SJCRH30 (cell line): ENCODE measurements around the gene COL11A2. TPM values are rescaled to one million over a fixed set of nuclear protein-coding genes. Genes with fewer than 3 reads are reported as not detected.

Experiments
- DNase-seq, 2 experiments: peaks; one replicate each; pipeline ENCODE4 v3.0.0-alpha.2; 2015 to 2020
- H3K27ac ChIP-seq: fragments of 250-450 bp; sonication (Bioruptor Pico); 2 replicates; pipeline ENCODE4 v1.5.1; 2020; ENCODE audit warnings: mild to moderate bottlenecking, moderate library complexity
- H3K27me3 ChIP-seq: fragments of 250-450 bp; sonication (Bioruptor Pico); 2 replicates; pipeline ENCODE4 v1.5.1; 2020; ENCODE audit warnings: mild to moderate bottlenecking, moderate library complexity
- H3K36me3 ChIP-seq: fragments of 250-450 bp; sonication (Bioruptor Pico); 2 replicates; pipeline ENCODE4 v1.5.1; 2020; ENCODE audit warnings: mild to moderate bottlenecking, moderate library complexity
- H3K4me1 ChIP-seq: fragments of 250-450 bp; sonication (Bioruptor Pico); 2 replicates; pipeline ENCODE4 v1.5.1; 2020; ENCODE audit warnings: mild to moderate bottlenecking, moderate library complexity
- H3K4me3 ChIP-seq: fragments of 250-450 bp; sonication (Bioruptor Pico); 2 replicates; pipeline ENCODE4 v1.5.1; 2020; ENCODE audit warnings: mild to moderate bottlenecking, moderate library complexity
- H3K9me3 ChIP-seq: fragments of 250-450 bp; sonication (Bioruptor Pico); replicated peaks from 2 replicates; pipeline ENCODE4 v1.5.1; 2020; ENCODE audit warnings: mild to moderate bottlenecking, moderate library complexity
- total RNA-seq: library from RNA; depleted of rRNA; stranded (reverse); fragments of >200 nt; shearing (Covaris generic); gene quantifications from 2 replicates; pipeline ENCODE4 v1.2.3, GENCODE V29; 2014

The COL11A2 gene
- total RNA-seq, 1 experiment from 2014 or later, result 3.8 TPM

GRCh38 chr6:33201935-33202334, 9.7 kb upstream of the COL11A2 start:
- peak overlapping the region; percentile 81 for H3K4me3 ChIP-seq
- no peak overlapping the region for H3K27ac ChIP-seq
- H3K27me3 ChIP-seq, result no peaks in the 10 kb centered on the region
- peaks cover 14% of the 10 kb centered on the region for H3K4me1 ChIP-seq
- no peak for DNase-seq
- H3K9me3 ChIP-seq, result no peaks in the 10 kb centered on the region
- H3K36me3 ChIP-seq, result peaks cover 28% of the 10 kb centered on the region

- H3K9me3 ChIP-seq, result no peaks in the 10 kb centered on the region
- no peaks in the 10 kb centered on the region for H3K27me3 ChIP-seq
- H3K4me3 ChIP-seq, result peak overlapping the region; percentile 81
- H3K27ac ChIP-seq, result peak overlapping the region; percentile 87
- peaks cover 31% of the 10 kb centered on the region for H3K36me3 ChIP-seq
- H3K4me1 ChIP-seq, result peaks cover 9% of the 10 kb centered on the region
- DNase-seq, result no peak
Measured at GRCh38 chr6:33201147-33201545, 8.9 kb upstream of the COL11A2 start.

GRCh38 chr6:33200219-33201146, 8.2 kb upstream of the COL11A2 start, which contains the start of the genes RXRB and SLC39A7:
RXRB (minus strand) TSS chr6:33200665; CDS start chr6:33200476, 189 bp downstream.
SLC39A7 (plus strand) TSS chr6:33200867; CDS start chr6:33201246, 379 bp downstream.
- H3K27ac ChIP-seq, result peak within 1 kb of the TSS; percentile 87
- DNase-seq, result peak; percentile 99 to 100
- H3K4me3 ChIP-seq, result peak within 1 kb of the TSS; percentile 81
- no peaks in the 10 kb centered on the region for H3K9me3 ChIP-seq
- H3K27me3 ChIP-seq, result no peaks in the 10 kb centered on the region
- H3K36me3 ChIP-seq, result peaks cover 36% of the 10 kb centered on the region
- H3K4me1 ChIP-seq, result peaks cover 9% of the 10 kb centered on the region

- Histone ChIP-seq H3K27me3 (no peaks in the 10 kb centered on the region), H3K36me3 (peaks cover 43% of the 10 kb centered on the region), H3K9me3 (no peaks in the 10 kb centered on the region), H3K27ac (peak overlapping the region; percentile 87), H3K4me1 (peaks cover 9% of the 10 kb centered on the region), H3K4me3 (peak overlapping the region; percentile 81)
- peak in 1 of 2 experiments; percentile 73 for DNase-seq
Measured at GRCh38 chr6:33199687-33200218, 7.5 kb upstream of the COL11A2 start.

- H3K36me3 ChIP-seq, result peaks cover 47% of the 10 kb centered on the region
- no peaks in the 10 kb centered on the region for H3K27me3 ChIP-seq
- no peaks in the 10 kb centered on the region for H3K9me3 ChIP-seq
- peaks cover 6% of the 10 kb centered on the region for H3K4me1 ChIP-seq
- no peak overlapping the region for H3K4me3 ChIP-seq
- H3K27ac ChIP-seq, result no peak overlapping the region
- DNase-seq, result no peak
Measured at GRCh38 chr6:33198853-33199436, 6.7 kb upstream of the COL11A2 start.

GRCh38 chr6:33198159-33198852, 6.0 kb upstream of the COL11A2 start:
- no peaks in the 10 kb centered on the region for H3K27me3 ChIP-seq
- no peak for DNase-seq
- peaks cover 40% of the 10 kb centered on the region for H3K36me3 ChIP-seq
- no peak overlapping the region for H3K4me3 ChIP-seq
- peaks cover 6% of the 10 kb centered on the region for H3K4me1 ChIP-seq
- H3K27ac ChIP-seq, result no peak overlapping the region
- no peaks in the 10 kb centered on the region for H3K9me3 ChIP-seq

- no peak overlapping the region for H3K4me3 ChIP-seq
- DNase-seq, result peak; percentile 61 to 82
Measured at GRCh38 chr6:33197431-33198048, 5.3 kb upstream of the COL11A2 start.

GRCh38 chr6:33195304-33196165, 3.3 kb upstream of the COL11A2 start:
- Histone ChIP-seq H3K36me3 (peaks cover 25% of the 10 kb centered on the region), H3K27ac (no peak overlapping the region), H3K9me3 (no peaks in the 10 kb centered on the region), H3K4me3 (no peak overlapping the region), H3K27me3 (no peaks in the 10 kb centered on the region), H3K4me1 (peaks cover 18% of the 10 kb centered on the region)
- no peak for DNase-seq

More at GRCh38 chr6:33197431-33198048, 5.3 kb upstream of the COL11A2 start:
- Histone ChIP-seq H3K36me3 (peaks cover 33% of the 10 kb centered on the region), H3K9me3 (no peaks in the 10 kb centered on the region), H3K27ac (no peak overlapping the region), H3K4me1 (peaks cover 10% of the 10 kb centered on the region), H3K27me3 (no peaks in the 10 kb centered on the region)

GRCh38 chr6:33194431-33194979, 2.2 kb upstream of the COL11A2 start:
- Histone ChIP-seq H3K27me3 (no peaks in the 10 kb centered on the region), H3K27ac (no peak overlapping the region), H3K4me3 (no peak overlapping the region), H3K4me1 (peaks cover 18% of the 10 kb centered on the region), H3K9me3 (no peaks in the 10 kb centered on the region), H3K36me3 (peaks cover 25% of the 10 kb centered on the region)
- DNase-seq, result no peak

GRCh38 chr6:33193619-33194018, 1.4 kb upstream of the COL11A2 start:
- Histone ChIP-seq H3K4me3 (no peak overlapping the region), H3K27me3 (no peaks in the 10 kb centered on the region), H3K4me1 (peaks cover 18% of the 10 kb centered on the region), H3K27ac (no peak overlapping the region), H3K36me3 (peaks cover 25% of the 10 kb centered on the region), H3K9me3 (no peaks in the 10 kb centered on the region)
- no peak for DNase-seq

- Histone ChIP-seq H3K4me1 (peaks cover 18% of the 10 kb centered on the region), H3K9me3 (no peaks in the 10 kb centered on the region), H3K4me3 (peak overlapping the region; percentile 14; the same call in 1 of the 2 replicates), H3K36me3 (peaks cover 25% of the 10 kb centered on the region), H3K27ac (peak overlapping the region; percentile 29; the same call in 1 of the 2 replicates), H3K27me3 (no peaks in the 10 kb centered on the region)
- no peak for DNase-seq
Measured at GRCh38 chr6:33192671-33193602, 670 bp upstream of the COL11A2 start.

GRCh38 chr6:33191383-33192104, 723 bp downstream of the COL11A2 start:
- peak overlapping the region; percentile 14 for H3K4me3 ChIP-seq
- H3K36me3 ChIP-seq, result peaks cover 19% of the 10 kb centered on the region
- peak overlapping the region; percentile 8; the same call in 1 of the 2 replicates for H3K27ac ChIP-seq
- no peaks in the 10 kb centered on the region for H3K27me3 ChIP-seq
- H3K4me1 ChIP-seq, result peaks cover 18% of the 10 kb centered on the region
- no peaks in the 10 kb centered on the region for H3K9me3 ChIP-seq
- peak; percentile 68 to 70 for DNase-seq
